Caco-2 (cell line): ENCODE data around the gene LRMDA. TPM values are rescaled to one million over a fixed set of nuclear protein-coding genes. Genes with fewer than 3 reads are reported as not detected.

ENCODE experiments used
- BruUV-seq: library from RNA; stranded (reverse); fragments of 400-500 nt; replicated peaks from 2 replicates; lab custom pipeline; 2021; lab: Mats Ljungman, UMichigan
- CTCF ChIA-PET: fragments of 300-600 bp; sonication (Branson Sonifier 250); formaldehyde crosslinking; loops from one replicate; lab custom pipeline; 2022; ENCODE audit warnings: antibody characterized with exemption; lab: Charles Lee
- POLR2A ChIA-PET: fragments of 300-600 bp; sonication (Branson Sonifier 250); formaldehyde crosslinking; loops from one replicate; lab custom pipeline; 2022; ENCODE audit warnings: antibody characterized with exemption; lab: Charles Lee
- DNase-seq, 2 experiments: peaks; one replicate each; pipeline versions ENCODE4 v3.0.0 to v3.0.0-alpha.2; 2020 to 2022
- H3K27me3 ChIP-seq: replicated peaks from 2 replicates; pipeline ENCODE4 v1.6.0; 2011; ENCODE audit warnings: low read length; ENCODE audit not compliant: control insufficient read depth, insufficient read depth
- H3K36me3 ChIP-seq: 2 replicates; pipeline ENCODE4 v1.5.1; 2011; ENCODE audit warnings: low read length; ENCODE audit not compliant: control insufficient read depth, insufficient read depth
- H3K4me1 ChIP-seq: fragments of 250-450 bp; sonication (Bioruptor Pico); 2 replicates; pipeline ENCODE4 v1.5.1; 2020; ENCODE audit warnings: mild to moderate bottlenecking
- H3K4me3 ChIP-seq: 2 replicates; pipeline ENCODE4 v1.5.1; 2011; ENCODE audit warnings: low read depth, mild to moderate bottlenecking, control low read depth, low read length
- H3K9me3 ChIP-seq: fragments of 250-450 bp; sonication (Bioruptor Pico); 2 replicates; pipeline ENCODE4 v1.5.1; 2020; ENCODE audit warnings: mild to moderate bottlenecking, moderate library complexity
- H3K27ac Mint-ChIP-seq: one replicate; pipeline ENCODE4 v1.8.0; 2022; ENCODE audit warnings: mixed read lengths; ENCODE audit not compliant: unreplicated experiment
- H3K27me3 Mint-ChIP-seq: one replicate; pipeline ENCODE4 v1.8.0; 2022; ENCODE audit warnings: mixed read lengths; ENCODE audit not compliant: insufficient read depth, unreplicated experiment
- H3K36me3 Mint-ChIP-seq: one replicate; pipeline ENCODE4 v1.8.0; 2022; ENCODE audit warnings: mild to moderate bottlenecking, mixed read lengths; ENCODE audit not compliant: insufficient read depth, unreplicated experiment
- H3K4me1 Mint-ChIP-seq: one replicate; pipeline ENCODE4 v1.8.0; 2022; ENCODE audit warnings: low read depth, mixed read lengths; ENCODE audit not compliant: unreplicated experiment
- H3K4me3 Mint-ChIP-seq: one replicate; pipeline ENCODE4 v1.8.0; 2022; ENCODE audit warnings: mild to moderate bottlenecking, moderate library complexity, mixed read lengths; ENCODE audit not compliant: unreplicated experiment
- H3K9me3 Mint-ChIP-seq: one replicate; pipeline ENCODE4 v1.8.0; 2022; ENCODE audit warnings: mixed read lengths; ENCODE audit not compliant: unreplicated experiment
- CTCF ChIP-seq, 2 experiments: fragments of 200-600 bp in 1 of 2; IDR thresholded peaks; 1 replicate in 1 of 2; 2 replicates in 1 of 2; pipeline versions ENCODE4 v1.5.1 to v1.8.0; 2011 to 2022; ENCODE audit warnings: antibody characterized with exemption in 1 of 2, control low read depth in 1 of 2, inconsistent platforms in 1 of 2, low read depth in 1 of 2, low read length in 1 of 2, mild to moderate bottlenecking in 1 of 2, moderate library complexity in 1 of 2; ENCODE audit not compliant: insufficient read depth in 1 of 2, severe bottlenecking in 1 of 2, unreplicated experiment in 1 of 2
- intact Hi-C: fragments of 100-400 bp; cut with micrococcal nuclease; formaldehyde crosslinking; loops from one replicate; pipeline ENCODE4 v1.10.0; 2022; ENCODE audit not compliant: unreplicated experiment
- total RNA-seq: library from RNA; stranded (reverse); gene quantifications from 2 replicates; pipeline ENCODE4 v1.2.3, GENCODE V29; 2022

The LRMDA gene
- total RNA-seq, 1 experiment from 2014 or later = 18.5 TPM

- BruUV-seq = no TSS peak
- Mint-ChIP-seq H3K27me3 (no peaks in the 10 kb centered on the region), H3K4me1 (peaks cover 6% of the 10 kb centered on the region)
Observed at GRCh38 chr10:75540357-75540966, 109.0 kb downstream of the LRMDA start.

GRCh38 chr10:75540981-75541380 is 109.6 kb downstream of the LRMDA start:
- Mint-ChIP-seq H3K9me3 (no peaks in the 10 kb centered on the region), H3K4me1 (peaks cover 6% of the 10 kb centered on the region), H3K4me3 (no peak overlapping the region), H3K27me3 (no peaks in the 10 kb centered on the region), H3K36me3 (no peaks in the 10 kb centered on the region), H3K27ac (no peak overlapping the region)
- no peaks in the 10 kb centered on the region; the same call in 1 of the 2 replicates for H3K4me1 ChIP-seq
- intact Hi-C loops = no loop called here
- H3K36me3 ChIP-seq = no peaks in the 10 kb centered on the region
- BruUV-seq = no TSS peak
- H3K9me3 ChIP-seq = no peaks in the 10 kb centered on the region
- no peak overlapping the region for H3K4me3 ChIP-seq
- POLR2A ChIA-PET = no interaction called here
- no peaks in the 10 kb centered on the region for H3K27me3 ChIP-seq
- DNase-seq = no peak
- TF ChIP-seq CTCF (IDR thresholded peaks at IDR 0.05; ENCODE audit: insufficient read depth in 1 of 2, low read depth in 1 of 2, low read length in 1 of 2, severe bottlenecking in 1 of 2, unreplicated experiment in 1 of 2) = no peak
- CTCF ChIA-PET = interaction anchor here (0.7 kb wide), 1 partner anchor 1542 kb away, joined by 4 read pairs; no protein-coding TSS in a partner anchor

More at GRCh38 chr10:75540357-75540966, 109.0 kb downstream of the LRMDA start:
- POLR2A ChIA-PET = no interaction called here
- H3K9me3 ChIP-seq = no peaks in the 10 kb centered on the region
- H3K9me3 Mint-ChIP-seq = no peaks in the 10 kb centered on the region
- TF ChIP-seq CTCF (IDR thresholded peaks at IDR 0.05; ENCODE audit: insufficient read depth in 1 of 2, low read depth in 1 of 2, low read length in 1 of 2, severe bottlenecking in 1 of 2, unreplicated experiment in 1 of 2) = peak in 1 of 2 experiments; percentile 5
- CTCF ChIA-PET = interaction anchor here (0.7 kb wide), 1 partner anchor 1541 kb away, joined by 4 read pairs; no protein-coding TSS in a partner anchor
- intact Hi-C loops = no loop called here
- H3K27me3 ChIP-seq = no peaks in the 10 kb centered on the region
- H3K4me3 ChIP-seq = no peak overlapping the region
- no peaks in the 10 kb centered on the region for H3K36me3 Mint-ChIP-seq
- no peak overlapping the region for H3K4me3 Mint-ChIP-seq
- no peak for DNase-seq
- H3K27ac Mint-ChIP-seq = no peak overlapping the region
- H3K36me3 ChIP-seq = no peaks in the 10 kb centered on the region
- no peaks in the 10 kb centered on the region; the same call in 1 of the 2 replicates for H3K4me1 ChIP-seq

DNA sequence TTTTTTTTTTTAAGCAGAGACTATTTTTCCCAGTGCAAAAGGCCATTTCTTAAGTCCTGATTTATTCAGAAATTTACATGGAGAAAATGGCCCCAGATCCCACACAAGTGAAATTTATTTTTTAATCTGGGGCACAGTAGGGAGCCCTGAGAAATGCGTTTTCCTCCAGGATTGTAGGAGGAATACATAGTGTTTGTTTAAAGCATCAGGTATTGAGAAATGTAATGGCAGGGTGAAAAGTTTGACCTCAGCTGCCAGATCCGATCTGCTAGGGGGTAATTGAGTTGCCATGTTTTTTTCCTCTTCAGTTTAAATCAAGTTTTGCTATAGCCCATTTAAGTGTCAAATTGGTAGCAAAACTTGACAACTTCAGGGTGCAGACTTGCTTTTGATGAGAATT is 110.0 kb downstream of the LRMDA start:
- Histone ChIP-seq H3K36me3 (no peaks in the 10 kb centered on the region), H3K9me3 (no peaks in the 10 kb centered on the region), H3K27me3 (no peaks in the 10 kb centered on the region), H3K4me3 (no peak overlapping the region), H3K4me1 (no peaks in the 10 kb centered on the region; the same call in 1 of the 2 replicates)
- Mint-ChIP-seq H3K27ac (no peak overlapping the region), H3K4me1 (peaks cover 6% of the 10 kb centered on the region), H3K36me3 (no peaks in the 10 kb centered on the region), H3K27me3 (no peaks in the 10 kb centered on the region), H3K4me3 (no peak overlapping the region), H3K9me3 (no peaks in the 10 kb centered on the region)
- intact Hi-C loops = no loop called here
- DNase-seq = no peak
- CTCF ChIA-PET = interaction anchor here (0.7 kb wide), 1 partner anchor 1542 kb away, joined by 4 read pairs; no protein-coding TSS in a partner anchor
- BruUV-seq = no TSS peak
- POLR2A ChIA-PET = no interaction called here
- no peak for TF ChIP-seq CTCF (IDR thresholded peaks at IDR 0.05; ENCODE audit: insufficient read depth in 1 of 2, low read depth in 1 of 2, low read length in 1 of 2, severe bottlenecking in 1 of 2, unreplicated experiment in 1 of 2)
